ENCODE results near the gene B4GALT6. TPM values are rescaled to one million over a fixed set of nuclear protein-coding genes. Genes with fewer than 3 reads are reported as not detected.

The B4GALT6 gene
- total and polyA plus RNA-seq, 11 donors = 1.3 to 11.9 (median 5.6) TPM

- H3K27me3 ChIP-seq = no peaks in the 10 kb centered on the region
- peak in 1 of 5 donors; percentile 28 for DNase-seq
- ATAC-seq = peak in 3 of 4 donors; percentile 64 to 83 (median 77)
- intact Hi-C loops (cut with DNase I) = loop anchor here in 1 of 10 donors (10.0 kb wide), 1 partner anchor 56 kb away; no protein-coding TSS in a partner anchor
- H3K36me3 ChIP-seq = no peaks in the 10 kb centered on the region
- H3K9me3 ChIP-seq = no peaks in the 10 kb centered on the region
- TF ChIP-seq POLR2A (IDR thresholded peaks at IDR 0.05) (no peak), CTCF (IDR thresholded peaks at IDR 0.05) (peak in 2 of 12 donors; percentile 13 to 29)
- 27 to 34% (median 32%) methylated on average over 8 of the region's 8 CpGs for WGBS, 4 donors
- peak overlapping the region in 1 of 12 donors; percentile 24 for H3K27ac ChIP-seq
- H3K4me3 ChIP-seq = no peak overlapping the region
- H3K4me1 ChIP-seq = peaks cover 0 to 22% (median 0%) of the 10 kb centered on the region in 12 donors
Measured at GRCh38 chr18:31610286-31611205, 73.8 kb downstream of the B4GALT6 start.

GRCh38 chr18:31609886-31610285 lies 74.5 kb downstream of the B4GALT6 start:
- H3K9me3 ChIP-seq = no peaks in the 10 kb centered on the region
- no peak overlapping the region for H3K27ac ChIP-seq
- H3K27me3 ChIP-seq = no peaks in the 10 kb centered on the region
- DNase-seq = no peak
- no peak for ATAC-seq
- peaks cover 0 to 22% (median 0%) of the 10 kb centered on the region in 12 donors for H3K4me1 ChIP-seq
- WGBS, 4 donors = 75 to 80% (median 77%) methylated on average over 2 of the region's 2 CpGs
- H3K36me3 ChIP-seq = no peaks in the 10 kb centered on the region
- intact Hi-C loops (cut with DNase I) = loop anchor here in 1 of 10 donors (10.0 kb wide), 1 partner anchor 55 kb away; no protein-coding TSS in a partner anchor
- no peak for TF ChIP-seq CTCF (IDR thresholded peaks at IDR 0.05)
- no peak for TF ChIP-seq POLR2A (IDR thresholded peaks at IDR 0.05)
- H3K4me3 ChIP-seq = no peak overlapping the region

GRCh38 chr18:31607384-31607783 lies 77.0 kb downstream of the B4GALT6 start:
- intact Hi-C loops (cut with DNase I) = no loop called here
- DNase-seq = no peak
- 74 to 82% (median 76%) methylated on average over 5 of the region's 5 CpGs for WGBS, 4 donors
- no peak for ATAC-seq
- TF ChIP-seq POLR2A (IDR thresholded peaks at IDR 0.05) = no peak
- TF ChIP-seq CTCF (IDR thresholded peaks at IDR 0.05) = no peak
- H3K9me3 ChIP-seq = no peaks in the 10 kb centered on the region
- H3K27ac ChIP-seq = no peak overlapping the region
- H3K4me3 ChIP-seq = no peak overlapping the region
- H3K36me3 ChIP-seq = no peaks in the 10 kb centered on the region
- H3K27me3 ChIP-seq = no peaks in the 10 kb centered on the region
- H3K4me1 ChIP-seq = peaks cover 0 to 22% (median 0%) of the 10 kb centered on the region in 12 donors

GRCh38 chr18:31606265-31606664 lies 78.1 kb downstream of the B4GALT6 start:
- Histone ChIP-seq H3K4me3 (no peak overlapping the region), H3K27me3 (no peaks in the 10 kb centered on the region), H3K27ac (no peak overlapping the region), H3K9me3 (no peaks in the 10 kb centered on the region), H3K4me1 (peaks cover 0 to 13% (median 0%) of the 10 kb centered on the region in 12 donors), H3K36me3 (no peaks in the 10 kb centered on the region)
- 90 to 93% (median 91%) methylated on average over 2 of the region's 2 CpGs for WGBS, 4 donors
- intact Hi-C loops (cut with DNase I) = no loop called here
- ATAC-seq = no peak
- DNase-seq = no peak
- TF ChIP-seq POLR2A (IDR thresholded peaks at IDR 0.05) = no peak
- TF ChIP-seq CTCF (IDR thresholded peaks at IDR 0.05) = no peak
